ENCODE data around the gene KCTD5.
"Not testable (repeated sequence)": the region's sequence is repeated elsewhere in the genome, so short reads cannot be mapped to it uniquely, and the experiment has no call there.

DNA sequence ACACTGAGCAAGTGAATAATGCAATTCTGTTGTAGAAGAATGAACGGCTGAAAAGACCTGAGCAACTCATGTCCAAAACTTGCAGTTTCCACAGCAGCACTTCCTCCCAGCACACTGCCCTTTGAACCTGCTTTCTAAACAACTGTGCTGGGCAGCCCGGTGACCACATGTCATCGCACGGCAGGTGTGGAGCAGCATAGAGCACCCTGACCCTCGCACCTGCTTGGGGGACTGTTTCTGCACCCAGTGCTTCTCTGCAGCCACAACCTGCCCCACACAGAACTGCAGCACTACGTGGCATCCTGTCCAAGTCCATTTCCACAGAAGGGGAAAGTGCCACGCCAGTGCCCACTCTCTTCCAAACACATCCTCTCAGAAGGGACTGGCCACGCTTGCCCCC, 22.8 kb upstream of the KCTD5 start:
- TF ChIP-seq, protein P1, sequence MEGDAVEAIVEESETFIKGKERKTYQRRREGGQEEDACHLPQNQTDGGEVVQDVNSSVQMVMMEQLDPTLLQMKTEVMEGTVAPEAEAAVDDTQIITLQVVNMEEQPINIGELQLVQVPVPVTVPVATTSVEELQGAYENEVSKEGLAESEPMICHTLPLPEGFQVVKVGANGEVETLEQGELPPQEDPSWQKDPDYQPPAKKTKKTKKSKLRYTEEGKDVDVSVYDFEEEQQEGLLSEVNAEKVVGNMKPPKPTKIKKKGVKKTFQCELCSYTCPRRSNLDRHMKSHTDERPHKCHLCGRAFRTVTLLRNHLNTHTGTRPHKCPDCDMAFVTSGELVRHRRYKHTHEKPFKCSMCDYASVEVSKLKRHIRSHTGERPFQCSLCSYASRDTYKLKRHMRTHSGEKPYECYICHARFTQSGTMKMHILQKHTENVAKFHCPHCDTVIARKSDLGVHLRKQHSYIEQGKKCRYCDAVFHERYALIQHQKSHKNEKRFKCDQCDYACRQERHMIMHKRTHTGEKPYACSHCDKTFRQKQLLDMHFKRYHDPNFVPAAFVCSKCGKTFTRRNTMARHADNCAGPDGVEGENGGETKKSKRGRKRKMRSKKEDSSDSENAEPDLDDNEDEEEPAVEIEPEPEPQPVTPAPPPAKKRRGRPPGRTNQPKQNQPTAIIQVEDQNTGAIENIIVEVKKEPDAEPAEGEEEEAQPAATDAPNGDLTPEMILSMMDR (IDR thresholded peaks at IDR 0.05; ENCODE audit: poor library complexity) = not testable (repeated sequence)
- not testable (repeated sequence) for TF ChIP-seq EZH2 (IDR thresholded peaks at IDR 0.05; ENCODE audit: borderline replicate concordance); EZH2phosphoT487 (IDR thresholded peaks at IDR 0.05; ENCODE audit: low read depth, severe bottlenecking, unreplicated experiment)

Data from hepatocyte (in vitro differentiated cells).